Measurements from ENCODE around the gene CNTFR.

The CNTFR gene

GRCh38 chr9:34521406-34522045 lies 68.0 kb downstream of the CNTFR start:
- DNase-seq = no peak

DNA sequence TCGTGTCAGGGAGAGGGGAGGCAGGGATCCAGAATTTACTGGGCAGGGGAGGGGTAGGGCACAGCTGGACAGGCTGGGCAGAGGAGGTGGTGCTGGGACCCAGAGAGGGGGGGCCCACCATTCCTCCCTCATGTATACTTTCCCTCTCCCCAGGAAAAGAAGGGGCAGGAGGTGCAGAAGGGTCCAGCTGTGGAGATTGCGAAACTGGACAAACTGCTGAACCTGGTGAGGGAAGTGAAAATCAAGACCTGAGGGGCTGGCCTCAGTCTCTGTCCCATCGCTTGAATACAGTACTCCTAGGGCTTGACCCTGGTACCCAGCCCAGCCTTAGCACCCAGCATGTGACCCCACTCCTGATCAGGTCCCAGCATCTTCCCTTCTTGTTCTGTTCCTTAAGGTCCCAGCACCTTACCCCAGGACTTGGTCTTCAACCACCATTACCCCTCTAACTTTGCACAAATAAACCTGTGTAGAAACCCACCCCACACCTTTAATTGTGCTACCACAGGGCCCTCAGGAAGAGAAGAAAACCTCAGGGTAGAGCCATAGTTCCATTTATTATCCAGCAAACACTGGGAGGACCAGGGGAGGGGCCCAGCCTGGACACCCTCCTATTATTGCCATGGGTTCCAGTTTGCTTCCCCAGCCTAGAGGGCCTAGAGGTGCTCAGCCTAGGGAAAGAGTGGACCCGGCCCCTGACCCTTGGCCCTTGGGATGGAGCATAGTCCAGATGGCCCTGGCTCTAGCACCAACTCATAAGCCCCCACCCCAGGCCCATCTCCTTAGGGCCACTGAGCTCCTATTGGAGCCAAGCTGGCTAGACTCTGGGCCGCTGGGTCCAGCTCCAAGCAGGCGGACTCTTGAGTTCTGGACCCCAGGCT lies 68.8 kb downstream of the CNTFR start:
- no peak for DNase-seq

GRCh38 chr9:34520096-34520495 lies 69.4 kb downstream of the CNTFR start:
- DNase-seq = no peak

DNA sequence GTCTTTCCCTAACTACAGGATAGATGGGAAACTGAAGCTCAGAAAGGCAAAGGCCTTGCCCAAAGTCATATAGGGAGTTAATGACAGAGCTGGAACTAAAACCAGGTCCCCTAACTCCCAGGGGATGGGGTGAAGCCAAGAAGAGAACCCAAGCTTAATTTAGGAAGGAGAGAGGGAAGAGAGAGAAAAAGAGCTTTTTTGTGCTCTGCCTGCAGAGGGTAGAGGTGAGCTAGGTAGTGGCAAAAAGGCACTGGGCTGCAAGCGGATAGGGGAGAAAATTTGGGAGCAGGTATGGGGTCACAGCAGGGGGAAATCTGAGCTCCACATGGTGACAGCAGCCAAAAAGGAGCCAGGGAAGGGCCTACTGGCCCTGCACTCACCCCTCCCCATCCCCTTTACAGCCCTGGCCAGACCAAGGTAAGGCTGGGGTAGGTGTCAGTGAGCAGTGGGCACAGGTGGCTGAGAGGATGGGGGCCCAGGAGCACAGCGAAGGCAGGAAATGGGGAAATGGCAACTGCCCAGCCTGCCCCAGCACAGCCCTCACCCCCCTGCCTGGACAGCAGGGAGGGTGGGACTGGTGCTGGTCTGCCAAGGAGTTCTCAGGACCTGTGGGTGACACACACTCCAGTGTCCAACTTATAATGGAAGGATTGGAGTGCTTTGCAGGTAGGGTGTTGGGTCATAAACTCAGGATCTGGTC lies 70.1 kb downstream of the CNTFR start:
- no peak for DNase-seq

DNA sequence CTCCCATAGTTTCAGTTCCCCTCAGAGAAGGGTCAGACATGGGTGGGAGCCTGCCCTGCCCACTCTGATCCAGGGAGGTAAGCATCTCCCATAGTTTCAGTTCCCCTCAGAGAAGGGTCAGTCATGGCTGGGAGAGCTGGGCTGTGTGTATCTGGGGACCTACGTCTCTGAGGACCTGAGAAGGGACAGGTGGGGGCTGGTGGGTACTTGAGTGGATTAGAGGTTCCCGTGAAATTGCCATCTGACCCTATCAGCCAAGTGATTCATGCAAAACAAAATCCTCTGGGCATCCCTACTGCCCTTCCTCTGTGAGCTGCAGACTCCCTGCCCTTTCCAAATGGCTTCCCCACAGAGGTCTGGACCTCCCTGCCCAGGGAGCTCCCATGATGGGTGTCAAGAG lies 70.6 kb downstream of the CNTFR start:
- DNase-seq = no peak

DNA sequence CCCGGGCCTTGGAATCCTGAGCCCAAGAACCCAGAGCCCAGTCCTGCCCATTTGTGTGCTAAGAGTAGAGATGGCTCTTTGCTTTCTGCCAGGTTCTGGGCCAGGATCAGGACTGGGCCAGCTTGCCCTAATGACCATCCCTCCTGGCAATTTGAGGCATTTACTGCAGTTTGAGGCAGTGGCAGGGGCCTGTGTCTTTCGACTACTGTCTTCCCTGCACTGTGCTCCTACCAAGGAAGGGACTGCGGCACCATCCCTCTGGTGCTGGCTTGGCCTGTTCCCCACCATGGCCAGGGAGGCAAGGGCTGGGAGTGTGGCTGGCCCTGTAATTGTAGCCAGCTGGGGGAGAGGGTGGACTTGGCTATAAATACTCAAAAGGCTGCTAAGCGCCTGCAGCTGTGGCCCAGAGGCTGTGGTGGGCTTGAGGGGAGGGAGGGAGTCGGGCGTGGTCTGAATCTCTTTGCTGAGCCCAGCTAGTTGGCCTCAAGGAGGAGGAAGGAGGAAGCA lies 71.4 kb downstream of the CNTFR start:
- no peak for DNase-seq

DNA sequence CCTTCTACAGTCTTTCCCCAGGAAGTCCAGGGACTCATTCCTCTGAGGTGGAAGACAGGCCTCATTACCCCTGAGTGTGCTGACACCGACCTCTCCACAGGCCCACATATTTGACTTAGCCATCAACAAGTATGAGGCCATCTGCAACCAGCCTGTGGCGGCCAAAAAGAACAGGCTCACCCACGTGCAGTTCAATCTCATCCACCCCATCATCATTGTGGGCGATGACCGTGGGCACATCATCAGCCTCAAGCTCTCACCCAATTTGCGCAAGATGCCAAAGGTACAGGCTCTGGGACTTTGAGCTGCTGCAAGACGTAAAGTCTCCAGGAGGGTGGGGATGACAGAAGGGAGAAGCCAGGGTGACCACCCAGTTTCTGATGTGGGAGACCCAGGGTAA lies 72.3 kb downstream of the CNTFR start:
- no peak for DNase-seq

DNA sequence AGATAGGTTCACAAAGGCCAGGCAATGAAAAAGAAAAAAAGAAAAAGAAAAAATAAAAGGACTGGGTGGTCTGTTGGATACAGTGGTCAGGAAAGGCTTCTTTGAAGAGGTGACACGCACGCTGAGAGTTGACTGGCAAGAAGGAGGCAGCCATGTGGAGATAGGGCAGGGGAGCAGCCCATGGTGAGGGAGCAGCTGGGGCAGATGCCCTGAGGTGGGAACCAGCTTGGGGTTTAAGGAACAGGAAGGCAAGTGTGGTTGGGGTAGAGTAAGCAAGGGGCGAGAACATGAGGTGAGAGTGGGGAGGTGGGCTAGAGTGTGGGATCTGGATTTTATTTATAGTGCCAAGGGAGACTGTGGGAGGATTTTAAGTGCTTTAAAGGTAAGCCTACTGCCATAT lies 73.6 kb downstream of the CNTFR start:
- DNase-seq = no peak

DNA sequence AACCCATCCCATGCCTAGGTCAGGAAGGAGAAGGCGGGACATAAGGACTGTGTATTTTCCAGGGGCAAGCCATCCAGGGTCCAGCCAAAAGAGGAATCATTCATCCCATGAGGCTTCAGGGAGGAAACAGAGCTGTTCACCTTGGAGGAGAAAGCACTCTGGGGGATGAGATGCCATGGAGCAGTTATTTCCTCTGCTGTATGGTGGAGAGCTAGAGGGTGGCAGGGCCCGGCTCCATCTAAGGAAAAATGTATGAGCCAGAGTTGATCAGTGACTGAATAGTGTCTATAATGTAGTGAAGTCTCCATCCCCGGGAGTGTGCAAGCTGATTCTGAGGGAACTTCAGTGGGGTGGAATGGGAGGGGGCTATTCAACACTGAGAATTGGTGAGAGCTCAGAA lies 74.7 kb downstream of the CNTFR start:
- DNase-seq = no peak

DNA sequence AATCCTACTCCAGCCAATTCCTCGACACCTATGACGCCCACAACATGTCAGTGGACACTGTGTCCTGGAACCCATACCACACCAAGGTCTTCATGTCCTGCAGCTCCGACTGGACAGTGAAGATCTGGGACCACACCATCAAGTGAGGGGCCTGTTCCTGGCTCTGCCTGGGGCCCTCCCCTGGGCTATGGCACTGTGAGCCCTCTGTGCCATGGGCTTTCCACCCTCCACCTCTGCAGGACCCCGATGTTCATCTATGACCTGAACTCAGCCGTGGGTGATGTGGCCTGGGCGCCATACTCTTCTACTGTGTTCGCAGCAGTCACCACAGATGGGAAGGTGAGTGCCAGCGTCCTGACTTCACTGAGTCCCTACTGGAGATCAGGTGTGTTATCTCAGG lies 75.1 kb downstream of the CNTFR start:
- no peak for DNase-seq

- no peak for DNase-seq
Measured at GRCh38 chr9:34513567-34514214, 75.8 kb downstream of the CNTFR start.

DNA sequence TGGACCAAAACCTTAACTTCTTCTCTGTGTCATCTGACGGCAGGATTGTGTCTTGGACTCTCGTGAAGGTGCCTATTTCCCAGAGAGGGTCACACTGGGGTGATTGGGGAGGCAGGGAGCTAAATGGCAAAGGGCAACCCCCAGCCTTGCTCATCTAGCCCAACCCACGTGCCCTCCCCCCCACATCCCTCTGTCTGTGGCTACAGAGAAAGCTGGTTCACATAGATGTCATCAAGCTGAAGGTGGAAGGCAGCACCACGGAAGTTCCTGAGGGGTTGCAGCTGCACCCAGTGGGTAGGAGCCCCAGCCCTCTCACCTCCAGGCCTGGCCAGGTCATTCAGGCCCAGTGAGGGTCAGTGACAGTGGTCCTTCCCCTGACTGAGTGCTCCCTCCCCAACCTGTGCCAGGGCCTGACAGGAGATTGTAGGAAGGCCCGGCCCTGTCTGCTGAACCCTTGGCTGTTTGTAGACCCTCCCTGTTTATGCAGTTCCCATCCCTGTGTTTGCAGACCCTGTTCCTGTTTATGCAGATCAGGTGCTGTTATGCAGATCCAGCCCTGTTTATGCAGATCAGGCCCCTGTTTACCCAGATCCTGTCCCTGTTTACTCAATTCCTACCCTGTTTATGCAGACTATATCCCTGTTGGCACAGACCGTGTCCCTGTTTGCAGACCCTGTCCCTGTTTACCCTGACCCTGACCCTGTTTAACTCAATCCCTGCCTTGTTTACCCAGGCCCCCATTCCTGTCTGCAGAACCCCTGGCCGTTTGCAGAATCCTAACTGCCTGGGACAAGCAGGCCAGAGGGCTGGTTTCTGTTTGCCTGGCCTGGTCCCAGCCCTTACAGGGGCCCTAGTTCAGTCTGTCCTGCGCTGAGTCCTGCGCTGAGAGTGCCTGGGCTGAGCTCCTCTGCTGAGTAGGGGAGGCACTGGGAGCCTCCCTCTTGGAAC lies 77.1 kb downstream of the CNTFR start:
- no peak for DNase-seq

DNA sequence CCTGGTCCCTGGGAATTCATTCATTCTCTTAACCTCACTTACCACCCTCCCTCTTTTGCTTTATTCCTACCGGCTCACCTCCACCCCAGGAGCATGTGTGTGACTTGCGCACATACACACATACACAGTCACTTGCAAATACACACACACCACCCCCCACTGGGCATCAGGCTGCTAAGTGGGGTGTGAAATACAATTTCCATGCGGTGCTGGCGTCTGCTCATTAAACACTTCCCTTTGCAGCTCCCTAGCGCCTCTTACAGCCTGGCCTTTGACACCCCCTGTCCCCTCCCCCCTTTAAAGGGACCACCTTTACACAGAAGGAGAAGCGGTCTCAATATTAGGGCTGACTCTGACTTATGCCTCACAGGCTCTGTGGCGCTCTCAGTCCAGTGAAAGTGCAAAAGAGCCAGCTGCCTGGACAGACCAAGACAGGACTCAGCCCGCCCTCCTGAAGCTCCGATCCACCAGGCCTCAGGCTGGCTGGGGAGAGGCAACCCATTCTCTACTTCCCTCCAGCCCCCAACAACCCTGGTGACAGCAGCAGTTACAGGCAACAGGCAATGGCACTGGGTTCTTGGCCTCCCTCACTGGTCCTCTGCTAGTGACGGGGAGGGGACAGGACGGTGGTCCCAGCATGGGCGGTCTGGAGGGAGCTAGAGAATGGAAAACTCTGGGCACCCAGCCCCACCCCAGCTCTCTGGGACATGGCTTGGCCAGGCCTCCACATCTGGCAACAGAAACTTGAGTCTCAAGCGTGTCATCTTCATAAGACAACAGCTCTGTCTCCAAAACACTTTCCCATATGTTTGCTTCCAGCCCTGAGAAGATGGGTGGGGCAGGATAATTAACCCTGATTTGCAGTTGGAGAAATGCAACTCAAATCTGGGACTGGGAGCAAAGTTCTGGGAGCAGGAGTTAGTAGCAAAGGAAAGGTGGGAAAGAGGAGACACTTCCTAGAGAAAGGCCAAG lies 78.7 kb downstream of the CNTFR start:
- DNase-seq = no peak

- DNase-seq = no peak
Measured at GRCh38 chr9:34508951-34509350, 80.6 kb downstream of the CNTFR start.

GRCh38 chr9:34508463-34508862 lies 81.1 kb downstream of the CNTFR start:
- DNase-seq = no peak

DNA sequence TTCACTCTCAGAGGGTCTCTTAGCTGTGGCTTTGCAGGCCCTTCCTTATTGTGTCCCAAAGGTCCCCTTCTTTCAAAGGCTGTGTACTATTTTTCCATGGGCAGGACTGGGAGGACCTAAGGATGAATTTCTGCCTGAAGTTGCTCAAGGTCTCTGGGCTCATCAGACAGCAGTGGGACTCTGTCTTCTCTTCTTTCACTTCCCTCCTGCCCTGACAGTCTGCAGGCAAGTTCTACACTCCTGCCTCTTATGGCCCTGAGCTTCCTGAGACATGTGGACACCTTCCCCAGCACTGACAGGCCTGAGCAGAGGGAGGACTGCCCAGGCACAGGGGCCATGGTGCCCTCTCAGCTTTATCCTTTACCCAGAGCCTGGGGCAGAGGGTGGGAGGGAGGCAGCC lies 81.6 kb downstream of the CNTFR start:
- DNase-seq = no peak

DNA sequence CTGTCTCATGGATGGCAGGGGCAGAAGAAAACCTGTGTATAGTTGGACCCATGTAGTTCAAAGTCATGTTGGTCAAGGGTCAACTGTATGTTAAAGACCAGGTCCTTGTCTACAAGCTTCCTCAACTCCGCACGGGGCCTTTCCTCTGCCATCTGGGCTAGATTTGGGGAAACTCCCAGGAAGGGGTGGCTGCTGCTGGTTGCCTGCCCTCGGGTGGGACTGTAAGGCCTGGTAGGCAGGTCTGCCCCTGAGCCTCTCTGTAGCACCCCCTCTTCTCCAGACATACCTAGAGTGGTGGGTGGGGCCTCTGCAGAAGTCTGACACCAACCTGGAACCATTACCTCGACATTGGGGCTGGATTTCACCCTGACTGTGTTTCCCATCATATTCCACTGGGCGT lies 82.0 kb downstream of the CNTFR start:
- no peak for DNase-seq

DNA sequence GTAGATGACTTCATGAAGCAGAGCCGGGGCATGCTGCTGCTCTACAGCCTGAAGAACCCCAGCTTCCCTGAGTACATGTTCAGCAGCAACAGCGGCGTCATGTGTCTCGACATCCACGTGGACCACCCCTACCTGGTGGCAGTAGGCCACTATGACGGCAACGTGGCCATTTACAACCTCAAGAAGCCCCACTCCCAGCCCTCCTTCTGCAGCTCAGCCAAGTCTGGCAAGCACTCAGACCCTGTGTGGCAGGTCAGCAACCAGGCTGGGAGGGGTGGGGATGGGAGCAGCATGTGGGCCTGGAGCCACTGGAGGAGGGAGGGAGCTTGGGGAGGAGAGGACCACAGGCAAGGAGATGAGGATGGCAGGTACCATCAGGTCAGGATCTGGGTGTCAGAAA lies 82.9 kb downstream of the CNTFR start:
- no peak for DNase-seq

GRCh38 chr9:34505370-34506120 lies 84.0 kb downstream of the CNTFR start:
- no peak for DNase-seq

DNA sequence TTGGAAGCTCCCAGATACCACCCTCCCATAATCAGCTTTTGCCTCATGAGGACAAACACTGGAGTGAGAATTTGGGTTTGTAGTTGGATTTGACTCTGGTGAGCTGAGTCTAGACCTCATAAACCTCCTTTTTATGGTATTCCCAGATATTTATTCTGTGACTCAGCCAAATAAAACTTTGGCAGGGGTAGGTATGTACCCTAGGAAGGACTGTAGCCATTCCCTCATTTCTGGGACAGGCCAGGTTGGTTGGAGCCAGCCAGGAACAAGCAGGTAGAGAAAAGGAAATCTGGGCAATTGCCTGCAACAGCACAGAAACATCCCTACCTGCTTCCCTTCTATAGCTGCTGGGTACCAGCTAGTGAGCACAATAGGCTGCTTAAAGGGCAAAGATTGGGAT lies 86.1 kb downstream of the CNTFR start:
- DNase-seq = no peak

Measured in CD4-positive, alpha-beta T cell treated with Interferon gamma for 1 hour (primary cell).